GM23248 (cell line): Measurements from ENCODE around the gene LRR1.

ENCODE experiments used
- EZH2 ChIP-seq: fragments of 200-600 bp; sonication (generic); IDR thresholded peaks from 2 replicates; pipeline ENCODE4 v1.6.1; 2018; ENCODE audit warnings: antibody characterized with exemption, mild to moderate bottlenecking; ENCODE audit not compliant: insufficient read depth, poor library complexity, severe bottlenecking
- EZH2phosphoT487 ChIP-seq: fragments of 200-600 bp; sonication (generic); IDR thresholded peaks from 2 replicates; pipeline ENCODE4 v1.6.1; 2018; ENCODE audit warnings: antibody characterized with exemption, moderate library complexity, mild to moderate bottlenecking, low read depth; ENCODE audit not compliant: insufficient read depth

- TF ChIP-seq EZH2 (no peak), EZH2phosphoT487 (no peak)
Measured at GRCh38 chr14:49659526-49660455, 61.1 kb downstream of the LRR1 start.
